GM18508 (cell line): ENCODE measurements around the gene CTSW.
A peak's percentile ranks its signal among the peaks of the same experiment; 100 is the strongest.

Source experiments
- ATAC-seq: cut with Tn5 transposase; IDR thresholded peaks from one replicate; pipeline ENCODE4 v1.9.1; 2021; ENCODE audit warnings: moderate number of reproducible peaks; ENCODE audit not compliant: insufficient read depth, unreplicated experiment

CTSW gene

DNA sequence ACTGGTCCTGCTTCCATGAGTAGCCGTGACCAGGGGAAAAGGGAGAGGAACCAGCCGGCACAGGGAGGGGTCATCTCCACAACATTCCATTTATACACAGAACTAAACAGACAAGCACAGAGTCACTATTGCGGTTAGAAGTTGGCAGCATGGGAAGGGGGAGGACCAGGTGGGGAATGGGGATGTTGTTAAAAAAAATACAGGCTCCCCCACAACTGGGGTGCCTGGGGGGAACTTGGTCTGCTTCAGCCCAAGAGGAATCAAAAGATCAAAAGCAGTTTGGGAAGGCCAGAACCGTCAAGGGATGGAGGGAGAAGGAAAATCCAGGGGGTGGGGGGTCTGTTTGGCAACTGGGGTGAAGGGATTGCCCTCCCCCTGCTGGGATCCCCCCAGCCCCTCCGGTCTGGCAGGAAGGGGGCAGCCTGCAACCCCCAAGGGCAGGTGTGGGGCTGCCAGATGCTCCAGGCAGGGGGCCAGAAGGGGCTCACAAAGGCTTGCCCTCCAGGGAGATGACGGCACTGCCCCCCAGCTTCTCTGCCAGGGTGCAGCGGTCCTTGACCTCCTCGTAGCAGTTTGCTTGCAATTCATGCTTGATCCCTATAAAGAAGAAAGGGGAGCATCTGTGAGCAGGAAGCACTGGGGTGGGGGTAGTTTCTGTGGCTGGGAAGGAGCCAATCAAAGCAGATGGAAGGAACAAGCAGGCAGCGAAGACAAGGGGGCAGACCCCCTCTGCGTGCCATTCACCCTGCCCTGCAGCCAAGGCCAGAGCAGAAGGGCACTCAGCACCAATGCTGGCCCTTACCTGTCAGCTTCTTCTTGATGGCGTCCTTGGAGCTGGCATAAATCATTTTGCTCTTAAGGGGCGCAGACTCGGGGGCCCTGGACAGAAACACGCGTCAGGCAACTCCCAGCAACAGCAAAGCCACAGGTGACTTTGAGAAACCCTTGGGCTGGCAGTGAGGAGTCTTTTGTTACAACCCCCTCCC, 24.5 kb upstream of the CTSW start:
- ATAC-seq, result no peak

GRCh38 chr11:65855927-65856363, 23.7 kb upstream of the CTSW start:
- ATAC-seq, result no peak

GRCh38 chr11:65856689-65857499, 22.7 kb upstream of the CTSW start:
- no peak for ATAC-seq

- no peak for ATAC-seq
Measured at GRCh38 chr11:65857500-65857852, 22.2 kb upstream of the CTSW start.

GRCh38 chr11:65857853-65858680, 21.6 kb upstream of the CTSW start, which contains the start of gene CFL1:
TSS of gene CFL1 (minus strand) at chr11:65858180. CDS start at chr11:65858099, 81 bp downstream.
- peak; percentile 28 for ATAC-seq

- ATAC-seq, result no peak
Measured at GRCh38 chr11:65858681-65859087, 21.0 kb upstream of the CTSW start.

GRCh38 chr11:65859095-65859811, 20.4 kb upstream of the CTSW start:
- ATAC-seq, result no peak

DNA sequence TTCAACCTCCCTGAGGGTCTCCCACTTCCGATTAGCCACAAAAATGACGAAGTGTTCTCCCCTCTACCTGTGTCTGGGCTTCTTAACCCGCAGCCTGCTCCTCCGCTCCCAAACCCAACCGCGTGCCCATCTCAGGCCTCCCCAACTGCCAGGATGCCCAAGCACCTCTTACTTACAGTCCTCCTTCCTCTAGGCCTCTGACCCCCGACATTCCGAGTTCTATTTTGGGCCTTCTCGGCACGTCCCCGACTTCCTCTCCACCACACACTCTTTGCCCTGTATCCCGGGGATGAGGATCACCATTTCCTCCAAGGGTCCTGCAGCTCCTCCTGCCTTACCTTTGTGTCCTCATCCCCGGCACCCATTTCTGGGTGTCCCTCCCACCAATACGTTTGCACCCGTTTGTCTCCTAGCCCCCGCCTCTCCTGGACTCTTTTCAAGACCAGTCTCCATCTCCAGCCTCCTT, 19.8 kb upstream of the CTSW start:
- no peak for ATAC-seq

DNA sequence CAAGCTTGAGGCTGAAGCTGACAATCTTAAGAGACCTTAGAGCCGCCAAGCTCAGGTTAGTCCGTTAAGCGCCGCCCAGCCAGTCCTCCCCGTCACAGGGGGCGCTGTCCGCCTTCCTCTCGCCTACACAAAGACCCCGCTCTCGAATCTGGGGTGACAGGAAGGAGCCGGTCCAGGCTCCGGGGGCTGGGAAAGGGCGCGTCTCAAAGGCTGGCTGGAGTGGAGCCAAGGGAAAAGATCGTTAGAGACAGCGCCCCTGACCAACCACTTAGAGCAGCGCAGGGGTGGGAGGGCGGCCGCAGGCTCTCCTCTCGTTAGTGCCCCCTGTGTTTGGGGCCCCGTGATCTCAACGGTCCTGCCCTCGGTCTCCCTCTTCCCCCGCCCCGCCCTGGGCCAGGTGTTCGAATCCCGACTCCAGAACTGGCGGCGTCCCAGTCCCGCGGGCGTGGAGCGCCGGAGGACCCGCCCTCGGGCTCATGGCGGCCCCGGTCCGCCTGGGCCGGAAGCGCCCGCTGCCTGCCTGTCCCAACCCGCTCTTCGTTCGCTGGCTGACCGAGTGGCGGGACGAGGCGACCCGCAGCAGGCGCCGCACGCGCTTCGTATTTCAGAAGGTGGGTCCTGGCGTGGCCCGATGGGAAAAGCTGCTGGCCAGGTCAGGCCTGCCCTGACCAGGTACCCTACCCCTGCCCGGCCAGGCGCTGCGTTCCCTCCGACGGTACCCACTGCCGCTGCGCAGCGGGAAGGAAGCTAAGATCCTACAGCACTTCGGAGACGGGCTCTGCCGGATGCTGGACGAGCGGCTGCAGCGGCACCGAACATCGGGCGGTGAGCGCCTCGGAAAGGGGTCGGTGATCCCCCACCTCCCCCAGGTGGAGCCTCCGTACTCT, 19.1 kb upstream of the CTSW start, which contains the start of gene MUS81:
TSS of gene MUS81 (plus strand) at position 156 of the 887 bp plus-strand sequence. CDS start at position 477, 321 bp downstream.
- no peak for ATAC-seq

DNA sequence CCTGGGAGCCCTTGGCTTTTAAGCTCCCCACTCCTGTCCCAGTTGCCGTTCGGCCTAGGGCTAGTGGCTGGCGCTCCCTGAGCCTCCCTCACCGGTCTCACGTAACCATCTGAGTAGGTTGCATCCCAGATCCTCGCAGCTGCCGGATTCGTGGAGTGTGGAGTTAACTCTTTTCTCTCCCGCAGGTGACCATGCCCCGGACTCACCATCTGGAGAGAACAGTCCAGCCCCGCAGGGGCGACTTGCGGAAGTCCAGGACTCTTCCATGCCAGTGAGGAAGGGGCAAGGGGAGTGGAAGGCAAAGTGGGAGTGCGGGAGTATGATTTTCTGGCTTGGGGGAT, 18.5 kb upstream of the CTSW start:
- no peak for ATAC-seq

DNA sequence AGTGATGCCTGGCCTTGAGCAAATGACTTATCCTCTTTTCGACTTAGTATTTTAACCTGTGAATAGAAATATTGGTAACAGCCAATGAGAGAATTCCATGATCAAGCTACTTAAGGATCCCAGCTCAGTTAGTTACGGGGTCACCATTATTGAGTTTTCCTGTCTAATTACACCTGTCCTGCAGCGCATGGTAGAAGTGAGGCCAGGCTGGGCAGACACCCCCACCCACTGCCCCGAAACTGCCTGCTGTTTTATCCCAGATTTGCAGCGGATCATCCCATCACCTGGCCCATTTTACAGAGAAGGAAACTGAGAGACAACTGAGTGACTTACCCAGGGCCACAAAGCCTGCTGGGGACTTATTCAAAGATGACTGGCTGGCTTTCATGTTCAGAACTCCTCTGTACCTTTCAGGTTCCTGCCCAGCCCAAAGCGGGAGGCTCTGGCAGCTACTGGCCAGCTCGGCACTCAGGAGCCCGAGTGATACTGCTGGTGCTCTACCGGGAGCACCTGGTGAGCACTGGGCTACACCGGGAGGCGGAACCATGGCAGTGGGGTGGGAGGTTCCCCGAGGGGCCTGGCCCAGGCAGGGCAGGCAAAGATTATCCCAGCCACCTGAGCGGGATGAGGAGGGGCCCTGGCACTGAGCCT, 18.0 kb upstream of the CTSW start:
- ATAC-seq, result no peak

GRCh38 chr11:65862191-65862735, 17.4 kb upstream of the CTSW start:
- ATAC-seq, result no peak

- ATAC-seq, result no peak
Measured at GRCh38 chr11:65862941-65863888, 16.4 kb upstream of the CTSW start.

DNA sequence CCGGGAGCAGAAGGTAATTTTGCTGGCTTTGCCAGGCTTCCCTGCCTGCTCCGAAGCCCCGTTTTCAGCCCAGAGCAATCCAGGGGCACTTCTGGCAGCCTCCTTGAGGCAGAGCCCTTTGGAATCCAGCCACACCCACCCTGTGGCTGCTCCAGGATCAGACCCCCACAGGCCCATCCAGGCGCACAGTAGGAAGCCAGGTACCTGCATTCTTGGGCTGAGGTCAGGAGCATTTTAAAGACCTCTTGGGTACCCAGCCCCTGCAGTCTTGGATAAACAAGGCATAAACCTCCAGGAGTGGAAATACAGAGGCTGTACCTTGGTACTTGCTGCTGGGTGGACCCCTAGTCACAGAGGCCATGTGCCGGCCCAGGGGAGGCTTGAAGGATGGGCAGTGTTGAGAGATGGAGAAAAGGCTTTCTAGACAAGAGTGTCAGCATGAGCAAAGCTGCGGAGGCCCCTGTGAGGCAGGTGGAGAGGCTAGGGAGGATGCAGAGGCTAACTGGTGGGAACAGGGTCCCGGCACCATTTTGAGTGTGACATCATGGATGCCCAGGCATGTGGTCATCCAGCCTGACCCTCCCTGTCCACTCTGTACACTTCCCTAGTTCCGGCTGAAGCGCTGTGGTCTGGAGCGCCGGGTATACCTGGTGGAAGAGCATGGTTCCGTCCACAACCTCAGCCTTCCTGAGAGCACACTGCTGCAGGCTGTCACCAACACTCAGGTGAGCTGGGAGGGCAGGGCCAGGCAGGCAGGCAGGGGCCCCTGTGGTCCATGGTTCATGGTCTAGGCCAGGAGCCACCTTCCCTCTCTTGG, 15.5 kb upstream of the CTSW start:
- ATAC-seq, result no peak

DNA sequence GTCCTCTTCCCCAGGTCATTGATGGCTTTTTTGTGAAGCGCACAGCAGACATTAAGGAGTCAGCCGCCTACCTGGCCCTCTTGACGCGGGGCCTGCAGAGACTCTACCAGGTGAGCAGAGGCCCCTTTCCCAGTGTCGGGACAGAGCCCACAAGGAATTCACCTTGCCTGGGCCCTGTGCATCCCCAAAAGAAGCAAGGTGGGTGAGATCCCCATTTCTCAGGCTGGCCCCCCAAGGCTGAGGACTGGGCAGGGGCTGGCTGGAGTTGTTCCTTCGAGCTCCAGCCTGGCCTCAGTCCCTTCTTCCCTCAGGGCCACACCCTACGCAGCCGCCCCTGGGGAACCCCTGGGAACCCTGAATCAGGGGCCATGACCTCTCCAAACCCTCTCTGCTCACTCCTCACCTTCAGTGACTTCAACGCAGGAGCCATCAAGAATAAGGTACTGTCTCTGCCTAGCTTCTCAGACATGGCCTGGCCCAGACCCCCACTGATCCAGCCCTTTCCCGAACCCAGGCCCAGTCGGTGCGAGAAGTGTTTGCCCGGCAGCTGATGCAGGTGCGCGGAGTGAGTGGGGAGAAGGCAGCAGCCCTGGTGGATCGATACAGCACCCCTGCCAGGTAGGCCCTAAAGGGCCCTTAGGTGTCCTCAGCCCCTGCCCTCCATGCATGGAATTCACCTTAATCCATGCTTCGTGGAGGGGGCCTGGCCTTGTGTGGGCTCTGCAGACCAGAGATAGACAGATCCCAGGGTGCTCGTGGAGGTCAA, 14.7 kb upstream of the CTSW start:
- no peak for ATAC-seq
